Hematopoietic multipotent progenitor cell treated with erythropoietin and hydrocortisone succinate and interleukin-3 and kit ligand, for 17 days (in vitro differentiated cells): ENCODE data around the gene ANKRD17.
A peak's percentile ranks its signal among the peaks of the same experiment; 100 is the strongest.
"Not testable (repeated sequence)": the region's sequence is repeated elsewhere in the genome, so short reads cannot be mapped to it uniquely, and the experiment has no call there.

Source experiments
- DNase-seq: peaks from one replicate; pipeline ENCODE4 v3.0.0-alpha.2; 2015; ENCODE audit warnings: low spot score

ANKRD17 gene

DNA sequence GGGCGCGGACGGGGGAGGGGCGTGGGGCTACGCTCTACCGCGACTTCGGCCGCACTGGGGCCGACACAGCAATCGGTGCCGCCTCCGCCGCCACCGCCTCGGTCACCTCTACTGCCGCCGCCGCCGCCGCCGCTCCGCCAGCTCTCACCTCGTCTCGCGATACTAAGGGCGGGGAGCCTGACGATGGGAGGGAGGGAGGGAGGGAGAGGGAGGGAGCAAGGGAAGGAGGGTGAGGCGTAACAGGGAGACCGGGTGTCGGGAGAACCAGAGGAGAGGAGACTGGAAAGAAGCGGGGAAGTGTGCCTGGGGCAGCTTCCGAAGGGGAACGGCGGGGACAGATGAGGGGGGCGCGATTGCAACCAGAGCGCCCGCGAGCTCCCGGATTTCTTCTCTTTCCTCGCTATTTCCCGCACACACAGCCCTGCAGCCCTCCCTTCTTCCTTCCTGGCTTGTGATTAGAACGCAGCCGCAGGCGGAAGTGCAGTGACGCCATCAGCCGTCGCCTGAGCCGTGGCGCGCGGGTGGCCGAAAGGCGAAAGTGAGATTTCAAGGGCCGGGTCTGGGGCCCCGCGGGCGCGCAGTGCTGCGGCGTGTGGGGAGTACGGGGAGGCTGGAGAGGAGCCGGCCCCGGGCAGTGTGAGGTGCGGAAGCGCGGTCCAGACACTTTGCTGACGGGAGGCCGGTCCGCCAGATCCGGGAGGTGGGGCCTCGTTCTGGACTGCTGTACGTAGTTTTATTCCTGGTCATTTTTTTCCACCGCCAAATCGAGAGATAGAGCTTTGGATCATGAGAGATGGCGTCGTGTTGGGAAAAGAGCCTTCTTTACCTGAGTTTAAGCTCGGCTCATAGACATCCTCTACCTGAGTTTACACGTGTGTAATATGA, at the start of gene ANKRD17:
ANKRD17 (minus strand) TSS at position 113 of the 885 bp plus-strand sequence. CDS start 130 bp downstream, outside the sequence.
- DNase-seq: peak; percentile 92

GRCh38 chr4:73308286-73308685, 49.7 kb upstream of the ANKRD17 start:
- DNase-seq: no peak

- DNase-seq: no peak
These were observed 45.1 kb upstream of the ANKRD17 start for GRCh38 chr4:73303711-73304110.

- no peak for DNase-seq
These were observed 41.1 kb upstream of the ANKRD17 start for GRCh38 chr4:73299548-73300280.

DNA sequence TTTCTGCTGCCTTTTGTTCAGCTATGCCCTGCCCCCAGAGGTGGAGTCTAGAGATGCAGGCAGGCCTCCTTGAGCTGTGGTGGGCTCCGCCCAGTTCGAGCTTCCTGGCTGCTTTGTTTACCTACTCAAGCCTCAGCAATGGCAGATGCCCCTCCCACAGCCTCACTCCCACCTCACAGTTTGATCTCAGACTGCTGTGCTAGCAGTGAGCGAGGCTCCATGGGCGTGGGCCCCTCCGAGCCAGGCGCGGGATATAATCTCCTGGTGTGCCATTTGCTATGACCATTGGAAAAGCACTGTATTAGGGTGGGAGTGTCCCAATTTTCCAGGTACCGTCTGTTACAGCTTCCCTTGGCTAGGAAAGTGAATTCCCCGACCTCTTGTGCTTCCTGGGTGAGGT, 34.1 kb upstream of the ANKRD17 start:
- not testable (repeated sequence) for DNase-seq

DNA sequence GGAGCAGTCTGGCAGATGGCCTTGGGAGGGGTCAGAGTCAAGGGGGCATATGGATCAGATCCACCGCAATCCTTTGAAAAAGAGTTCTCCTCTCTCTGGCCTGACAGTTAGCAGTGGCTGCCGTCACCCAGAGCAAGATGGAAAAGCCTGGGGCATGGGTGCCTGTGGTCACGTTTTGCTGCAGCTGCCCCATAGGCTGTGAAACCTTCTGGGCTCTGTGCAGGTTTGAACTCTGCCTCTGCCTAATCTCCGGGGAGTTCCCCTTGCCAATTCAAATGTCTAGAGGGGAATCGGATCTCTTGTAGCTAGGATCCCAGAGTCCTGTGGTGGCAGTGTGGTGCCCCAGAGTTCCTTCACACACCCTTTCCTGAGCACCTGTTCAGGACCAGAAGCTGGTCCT, 23.4 kb upstream of the ANKRD17 start:
- DNase-seq: no peak

DNA sequence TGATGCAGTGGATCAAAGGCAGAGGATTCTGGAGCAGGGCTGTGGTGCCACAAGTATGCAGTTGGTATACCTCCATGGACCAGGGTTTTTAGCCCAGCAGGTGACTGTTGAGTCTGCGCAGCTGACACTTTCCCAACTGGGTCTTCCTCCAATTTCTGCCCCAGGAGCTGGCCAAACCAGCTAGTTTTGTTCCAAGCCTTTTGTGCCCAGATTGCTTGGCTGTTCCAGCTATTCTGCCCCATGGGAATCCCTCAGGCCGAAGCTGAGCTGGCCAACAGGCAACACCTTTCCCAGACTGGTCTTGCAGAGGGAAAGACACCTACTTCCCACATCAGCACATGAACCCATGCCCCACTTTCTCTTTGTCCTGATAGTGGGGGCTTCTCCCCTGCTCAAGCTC, 22.8 kb upstream of the ANKRD17 start:
- DNase-seq: no peak

DNA sequence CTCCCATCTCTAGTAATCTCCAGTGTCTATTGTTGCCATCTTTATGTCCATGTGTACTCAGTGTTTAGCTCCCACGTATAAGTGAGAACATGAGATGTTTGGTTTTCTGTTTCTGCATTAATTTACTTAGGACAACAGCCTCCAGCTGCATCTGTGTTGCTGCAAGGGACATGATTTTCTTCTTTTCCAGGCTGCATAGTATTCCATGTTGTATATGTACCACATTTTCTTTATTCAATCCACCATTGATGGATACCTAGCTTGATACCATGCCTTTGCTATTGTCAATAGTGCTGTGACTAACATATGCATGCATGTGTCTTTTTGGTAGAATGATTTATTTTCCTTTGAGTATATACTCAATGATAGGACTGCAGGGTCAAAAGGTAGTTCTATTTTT, 18.6 kb upstream of the ANKRD17 start:
- no peak for DNase-seq

DNA sequence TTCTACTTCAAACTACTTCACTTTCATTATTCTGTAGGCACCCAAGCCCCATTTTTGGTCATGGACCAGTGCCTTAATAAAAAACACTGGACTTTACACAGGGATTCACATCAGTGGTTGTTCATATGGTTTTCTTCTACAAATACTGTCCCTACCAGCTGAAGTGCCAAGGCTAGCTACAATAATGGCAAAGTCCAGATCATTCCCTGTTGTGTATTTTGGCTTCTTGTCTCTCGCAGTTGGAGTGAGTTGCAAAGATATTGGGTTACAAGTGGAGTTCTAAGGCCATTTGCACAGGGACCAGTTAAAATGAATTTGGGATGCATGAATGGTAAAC, 16.7 kb upstream of the ANKRD17 start:
- no peak for DNase-seq

DNA sequence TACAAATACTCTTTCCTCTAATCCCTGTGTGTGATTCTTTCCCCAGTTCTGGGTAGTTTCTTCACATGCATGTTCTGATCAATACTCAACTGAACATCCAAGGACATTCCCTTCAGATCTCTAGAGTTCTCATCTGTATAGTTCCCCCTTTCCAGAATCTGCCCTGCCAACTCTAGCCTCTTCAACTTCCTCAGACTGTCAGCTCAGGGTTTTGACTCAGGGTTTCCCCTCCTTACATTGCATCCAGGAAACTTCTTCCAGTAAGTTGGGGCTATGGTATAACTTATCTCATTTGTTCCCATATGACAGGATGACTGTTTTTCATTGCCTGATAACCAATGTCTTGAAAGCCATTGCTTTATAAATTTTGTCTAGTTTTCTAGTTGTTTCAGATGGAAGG, 14.2 kb upstream of the ANKRD17 start:
- DNase-seq: no peak

GRCh38 chr4:73267050-73267449, 8.5 kb upstream of the ANKRD17 start:
- no peak for DNase-seq

DNA sequence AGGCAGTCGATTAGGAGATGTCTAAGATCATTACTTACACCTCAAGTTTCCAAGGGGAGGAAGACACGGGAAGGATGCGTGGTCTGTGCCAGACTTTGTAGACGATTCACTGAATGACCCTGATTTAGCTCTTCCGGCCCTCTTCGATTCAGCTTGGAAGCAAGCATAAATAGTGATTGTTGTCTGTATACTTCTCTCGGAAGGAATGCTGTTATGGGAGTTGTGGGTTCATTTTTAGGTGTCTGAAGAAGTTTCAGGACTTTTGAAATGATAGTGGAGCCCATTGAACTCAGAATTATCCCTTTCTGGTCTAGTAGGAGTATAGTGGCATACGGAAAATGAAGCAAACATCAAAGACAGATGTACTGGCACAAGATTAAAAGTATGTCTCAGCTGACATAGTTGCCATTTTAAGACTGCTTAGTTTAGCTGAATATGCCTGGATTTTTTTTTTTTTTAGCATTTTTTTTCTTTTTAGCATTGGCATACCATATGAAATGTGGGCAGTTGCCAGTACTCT, 1.0 kb upstream of the ANKRD17 start:
- no peak for DNase-seq

- no peak for DNase-seq
These were observed 237 bp downstream of the ANKRD17 start for GRCh38 chr4:73258436-73258685.

- DNase-seq: no peak
These were observed 755 bp downstream of the ANKRD17 start for GRCh38 chr4:73257651-73258435.

DNA sequence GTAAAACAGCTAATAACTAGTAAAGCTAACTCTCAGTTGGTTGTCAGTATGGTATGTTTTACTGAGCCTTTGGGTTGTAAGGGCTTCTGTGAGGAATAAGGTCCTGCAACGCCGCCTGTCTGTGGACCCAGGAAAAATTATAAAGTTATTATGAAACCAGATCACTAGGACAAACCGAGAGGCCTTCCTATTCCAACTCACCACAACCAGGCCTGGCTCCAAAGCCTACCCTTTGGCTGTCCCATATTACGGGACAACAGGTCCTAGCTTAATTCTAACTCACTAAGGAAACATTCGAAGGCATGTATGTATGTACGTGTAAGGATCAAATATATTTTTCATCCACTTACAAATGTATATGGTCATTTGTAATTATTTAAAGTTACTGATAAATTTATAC, 1.4 kb downstream of the ANKRD17 start:
- DNase-seq: peak; percentile 89

DNA sequence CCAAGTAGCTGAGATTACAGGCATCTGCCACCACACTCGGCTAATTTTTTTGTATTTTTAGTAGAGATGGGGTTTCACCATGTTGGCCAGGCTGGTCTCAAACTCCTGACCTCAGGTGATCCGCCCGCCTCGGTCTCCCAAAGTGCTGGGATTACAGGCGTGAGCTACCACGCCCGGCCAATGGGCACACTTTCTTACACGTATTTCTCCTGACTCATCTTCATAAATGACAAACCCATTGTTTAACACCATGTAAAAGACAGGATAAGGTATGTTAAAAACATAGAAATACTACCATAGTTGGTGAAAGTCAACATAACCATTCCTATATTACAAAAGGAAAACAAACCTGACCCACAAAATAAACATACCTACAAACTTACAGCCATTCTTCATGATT, 2.8 kb downstream of the ANKRD17 start:
- not testable (repeated sequence) for DNase-seq

- no peak for DNase-seq
These were observed 6.6 kb downstream of the ANKRD17 start for GRCh38 chr4:73252001-73252400.

GRCh38 chr4:73251384-73251783, 7.2 kb downstream of the ANKRD17 start:
- DNase-seq: no peak

DNA sequence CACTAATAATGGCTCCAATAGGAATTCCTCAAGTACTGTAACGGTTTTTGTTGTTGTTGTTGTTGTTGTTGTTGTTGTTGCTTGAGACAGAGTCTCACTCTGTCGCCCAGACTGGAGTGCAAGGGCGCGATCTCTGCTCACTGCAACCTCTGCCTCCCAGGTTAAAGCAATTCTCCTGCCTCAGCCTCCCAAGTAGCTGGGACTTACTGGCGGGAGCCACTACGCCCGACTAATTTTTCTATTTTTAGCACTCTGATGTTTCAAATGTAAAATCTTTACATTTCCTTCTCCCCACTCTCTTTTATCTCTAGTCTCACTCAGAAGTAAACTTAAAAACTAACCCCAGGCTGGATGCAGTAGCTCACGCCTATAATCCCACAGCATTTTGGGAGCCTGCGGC, 8.0 kb downstream of the ANKRD17 start:
- DNase-seq: no peak

- DNase-seq: no peak
These were observed 9.8 kb downstream of the ANKRD17 start for GRCh38 chr4:73248821-73249220.

GRCh38 chr4:73248416-73248815, 10.2 kb downstream of the ANKRD17 start:
- no peak for DNase-seq

DNA sequence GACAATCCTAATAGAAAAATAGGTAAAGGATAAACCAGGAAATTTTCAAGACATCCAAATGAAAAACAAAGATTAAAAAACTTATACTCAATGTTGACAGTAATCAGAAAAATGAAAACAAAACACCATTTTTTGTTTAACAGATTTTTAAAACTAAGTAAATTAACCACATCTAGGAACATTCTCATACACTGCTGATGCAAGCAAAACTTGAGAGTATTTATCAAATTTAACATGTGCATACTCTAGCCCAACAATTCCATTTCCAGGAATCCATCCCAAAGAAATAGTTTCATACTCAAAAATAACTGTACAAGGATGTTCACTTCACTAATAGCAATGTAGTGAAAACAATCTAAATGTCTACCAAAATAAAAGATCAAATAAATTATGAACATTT, 11.5 kb downstream of the ANKRD17 start:
- DNase-seq: no peak

GRCh38 chr4:73245955-73246354, 12.6 kb downstream of the ANKRD17 start:
- no peak for DNase-seq
